ENCODE data around the gene DNAJC7.

The DNAJC7 gene

GRCh38 chr17:41966463-41967140, 50.6 kb downstream of the DNAJC7 start, which contains the start of gene CNP:
CNP (plus strand) TSS chr17:41966795; CDS start chr17:41966885, 90 bp downstream.
- Histone ChIP-seq H3K4me1 (peaks cover 5% of the 10 kb centered on the region), H3K36me3 (peaks cover 21% of the 10 kb centered on the region), H3K9me3 (no peaks in the 10 kb centered on the region), H3K27me3 (no peaks in the 10 kb centered on the region), H3K4me3 (ENCODE audit: low read depth, low read length) (peak within 1 kb of the TSS; percentile 84)
- TF ChIP-seq CTCF (IDR thresholded peaks at IDR 0.05; ENCODE audit: low read depth, low read length): no peak
- peak; percentile 91 for DNase-seq

- Histone ChIP-seq H3K27me3 (no peaks in the 10 kb centered on the region), H3K36me3 (peaks cover 17% of the 10 kb centered on the region), H3K4me3 (ENCODE audit: low read depth, low read length) (peak overlapping the region; percentile 84), H3K9me3 (no peaks in the 10 kb centered on the region), H3K4me1 (peaks cover 5% of the 10 kb centered on the region)
- no peak for DNase-seq
- no peak for TF ChIP-seq CTCF (IDR thresholded peaks at IDR 0.05; ENCODE audit: low read depth, low read length)
These were observed 51.4 kb downstream of the DNAJC7 start for GRCh38 chr17:41965694-41966462.

GRCh38 chr17:41962768-41963434, 54.3 kb downstream of the DNAJC7 start:
- H3K27me3 ChIP-seq: no peaks in the 10 kb centered on the region
- no peak overlapping the region for H3K4me3 ChIP-seq (ENCODE audit: low read depth, low read length)
- H3K9me3 ChIP-seq: no peaks in the 10 kb centered on the region
- H3K4me1 ChIP-seq: peaks cover 9% of the 10 kb centered on the region
- peak; percentile 91 for TF ChIP-seq CTCF (IDR thresholded peaks at IDR 0.05; ENCODE audit: low read depth, low read length)
- DNase-seq: peak; percentile 87
- peaks cover under 1% of the 10 kb centered on the region for H3K36me3 ChIP-seq

GRCh38 chr17:41962111-41962510, 55.1 kb downstream of the DNAJC7 start:
- H3K4me3 ChIP-seq (ENCODE audit: low read depth, low read length): no peak overlapping the region
- no peak for DNase-seq
- no peaks in the 10 kb centered on the region for H3K27me3 ChIP-seq
- H3K9me3 ChIP-seq: no peaks in the 10 kb centered on the region
- H3K4me1 ChIP-seq: peaks cover 9% of the 10 kb centered on the region
- no peak for TF ChIP-seq CTCF (IDR thresholded peaks at IDR 0.05; ENCODE audit: low read depth, low read length)
- H3K36me3 ChIP-seq: no peaks in the 10 kb centered on the region

GRCh38 chr17:41959336-41960095, 57.7 kb downstream of the DNAJC7 start:
- no peak overlapping the region for H3K4me3 ChIP-seq (ENCODE audit: low read depth, low read length)
- no peaks in the 10 kb centered on the region for H3K27me3 ChIP-seq
- H3K36me3 ChIP-seq: peaks cover 4% of the 10 kb centered on the region; the same call in 1 of the 2 replicates
- peak; percentile 86 for TF ChIP-seq CTCF (IDR thresholded peaks at IDR 0.05; ENCODE audit: low read depth, low read length)
- no peaks in the 10 kb centered on the region for H3K9me3 ChIP-seq
- H3K4me1 ChIP-seq: peaks cover 4% of the 10 kb centered on the region; the same call in 1 of the 2 replicates
- peak; percentile 83 for DNase-seq
